Uterus (tissue), 2 donors: ENCODE data around the gene MACC1.

ENCODE experiments used
- CTCF ChIP-seq, 4 experiments: fragments of 200-600 bp in 2 of 4; fragments of 450-650 bp in 2 of 4; sonication (generic) in 2 of 4; IDR thresholded peaks; one replicate each; pipeline ENCODE4 v1.5.1; 2016 to 2019; ENCODE audit warnings: antibody characterized with exemption in 4 of 4, mild to moderate bottlenecking in 2 of 4, moderate library complexity in 1 of 4
- POLR2A ChIP-seq, 2 donors: fragments of 450-650 bp; IDR thresholded peaks; one replicate each; pipeline ENCODE4 v1.6.1; 2016; ENCODE audit warnings: antibody characterized with exemption in 2 of 2, mild to moderate bottlenecking in 1 of 2, moderate library complexity in 1 of 2

GRCh38 chr7:20158684-20159083 lies 58.5 kb downstream of the MACC1 start:
- TF ChIP-seq CTCF (IDR thresholded peaks at IDR 0.05) (peak in 1 of 4 experiments; percentile 9), POLR2A (IDR thresholded peaks at IDR 0.05) (no peak)
